Lung (tissue), 12 donors: ENCODE measurements around the gene G6PD. TPM values are rescaled to one million over a fixed set of nuclear protein-coding genes. Genes with fewer than 3 reads are reported as not detected.

Experiments used
- ATAC-seq: fragments of 200-7000 bp; cut with Tn5 transposase; one replicate; pipeline ENCODE4 v1.9.1; 2020; ENCODE audit warnings: moderate number of reproducible peaks; ENCODE audit not compliant: insufficient read depth, low FRiP score
- DNase-seq, 3 donors: peaks; one replicate each; pipeline ENCODE4 v3.0.0-alpha.2; 2013 to 2017
- H3K27ac ChIP-seq, 2 donors: one replicate each; pipeline ENCODE4 v1.5.1; 2013; ENCODE audit warnings: mild to moderate bottlenecking in 2 of 2, moderate library complexity in 2 of 2, control low read depth in 1 of 2, inconsistent platforms in 1 of 2, low read depth in 1 of 2, low read length in 1 of 2
- H3K27me3 ChIP-seq, 3 donors: one replicate each; pipeline ENCODE4 v1.5.1; 2013; ENCODE audit warnings: low read length in 2 of 3; ENCODE audit not compliant: control insufficient read depth in 3 of 3, insufficient read depth in 3 of 3
- H3K36me3 ChIP-seq, 4 donors: one replicate each; pipeline ENCODE4 v1.5.1; 2013; ENCODE audit warnings: low read length in 4 of 4, mild to moderate bottlenecking in 1 of 4, moderate library complexity in 1 of 4; ENCODE audit not compliant: control insufficient read depth in 4 of 4, insufficient read depth in 4 of 4
- H3K4me1 ChIP-seq, 5 donors: one replicate each; pipeline ENCODE4 v1.5.1; 2013; ENCODE audit warnings: low read length in 5 of 5, mild to moderate bottlenecking in 2 of 5, moderate library complexity in 1 of 5; ENCODE audit not compliant: control insufficient read depth in 5 of 5, insufficient read depth in 5 of 5
- H3K4me3 ChIP-seq: one replicate; pipeline ENCODE4 v1.5.1; 2013; ENCODE audit warnings: mild to moderate bottlenecking, control low read depth, moderate library complexity
- H3K9ac ChIP-seq, 2 donors: one replicate each; pipeline ENCODE4 v1.5.1; 2013; ENCODE audit warnings: low read length in 2 of 2, control low read depth in 1 of 2; ENCODE audit not compliant: insufficient read depth in 1 of 2
- H3K9me3 ChIP-seq, 4 donors: one replicate each; pipeline ENCODE4 v1.5.1; 2013; ENCODE audit warnings: low read length in 3 of 4, mild to moderate bottlenecking in 1 of 4, moderate library complexity in 1 of 4; ENCODE audit not compliant: control insufficient read depth in 4 of 4, insufficient read depth in 3 of 4
- WGBS, 2 donors: extraction: QIAGEN DNeasy Blood & Tissue Kit; methylation state at CpG; one replicate each; pipeline ENCODE4 v1.1.7; 2013; 5-methylcytosine and 5-hydroxymethylcytosine counted together
- polyA plus RNA-seq, 2 donors: library from polyadenylated mRNA; stranded (reverse); fragments of 200-250 nt; gene quantifications; one replicate each; pipeline ENCODE4 v1.2.1, GENCODE V29; 2013
- total RNA-seq, 2 donors: library from RNA; depleted of rRNA in 1 of 2; stranded (reverse); fragments of >200 nt in 1 of 2; gene quantifications; one replicate each; pipeline ENCODE4 v1.2.1, GENCODE V29; 2014 to 2021
- TF ChIP-seq, protein P1 (sequence below): IDR thresholded peaks from 2 replicates; pipeline ENCODE4 v1.5.1; 2012; ENCODE audit warnings: mild to moderate bottlenecking; ENCODE audit errors: control extremely low read depth, extremely low read depth
- donor health status: control.
- donor health status: control.
- donor health status: Bipolar disorder and iron deficiency.
- donor health status: healthy.
- donor health status: DM: yes; HTN: yes; CAD: no.

Gene G6PD
- total and polyA plus RNA-seq, 4 donors, result 24.3 to 106 (median 65.5) TPM

DNA sequence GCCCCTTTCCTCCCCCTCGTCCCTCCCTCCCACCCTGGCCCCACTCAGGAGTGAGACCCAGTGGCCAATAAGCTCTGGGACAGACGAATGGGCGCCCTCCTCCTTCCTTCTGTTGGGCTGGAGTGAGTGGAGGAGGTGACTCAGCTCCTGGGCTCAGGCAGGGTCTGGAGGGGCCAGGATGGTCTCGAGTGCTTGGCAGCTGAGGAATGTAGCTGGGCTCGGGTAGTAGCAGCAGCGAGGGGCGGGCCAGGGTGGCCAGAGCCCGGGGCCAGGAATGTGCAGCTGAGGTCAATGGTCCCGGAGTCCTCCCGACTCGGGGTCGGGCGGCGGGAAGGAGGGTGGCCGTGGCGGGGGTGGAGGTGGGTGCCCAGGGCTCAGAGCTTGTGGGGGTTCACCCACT, 15.0 kb downstream of the G6PD start:
- Histone ChIP-seq H3K27ac (no peak overlapping the region), H3K9me3 (peaks cover 0 to 3% (median 0%) of the 10 kb centered on the region in 4 donors), H3K36me3 (peaks cover 0 to 19% (median 4%) of the 10 kb centered on the region in 4 donors), H3K9ac (no peak overlapping the region), H3K4me3 (no peak overlapping the region), H3K27me3 (no peaks in the 10 kb centered on the region), H3K4me1 (peaks cover 0 to 12% (median 3%) of the 10 kb centered on the region in 5 donors)
- WGBS, 2 donors, result 75 to 87% methylated on average over 6 to 16 of the region's 16 CpGs
- ATAC-seq, result no peak
- DNase-seq, result peak in 2 of 3 donors; percentile 43 to 48
- TF ChIP-seq, protein P1, sequence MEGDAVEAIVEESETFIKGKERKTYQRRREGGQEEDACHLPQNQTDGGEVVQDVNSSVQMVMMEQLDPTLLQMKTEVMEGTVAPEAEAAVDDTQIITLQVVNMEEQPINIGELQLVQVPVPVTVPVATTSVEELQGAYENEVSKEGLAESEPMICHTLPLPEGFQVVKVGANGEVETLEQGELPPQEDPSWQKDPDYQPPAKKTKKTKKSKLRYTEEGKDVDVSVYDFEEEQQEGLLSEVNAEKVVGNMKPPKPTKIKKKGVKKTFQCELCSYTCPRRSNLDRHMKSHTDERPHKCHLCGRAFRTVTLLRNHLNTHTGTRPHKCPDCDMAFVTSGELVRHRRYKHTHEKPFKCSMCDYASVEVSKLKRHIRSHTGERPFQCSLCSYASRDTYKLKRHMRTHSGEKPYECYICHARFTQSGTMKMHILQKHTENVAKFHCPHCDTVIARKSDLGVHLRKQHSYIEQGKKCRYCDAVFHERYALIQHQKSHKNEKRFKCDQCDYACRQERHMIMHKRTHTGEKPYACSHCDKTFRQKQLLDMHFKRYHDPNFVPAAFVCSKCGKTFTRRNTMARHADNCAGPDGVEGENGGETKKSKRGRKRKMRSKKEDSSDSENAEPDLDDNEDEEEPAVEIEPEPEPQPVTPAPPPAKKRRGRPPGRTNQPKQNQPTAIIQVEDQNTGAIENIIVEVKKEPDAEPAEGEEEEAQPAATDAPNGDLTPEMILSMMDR, result no peak

DNA sequence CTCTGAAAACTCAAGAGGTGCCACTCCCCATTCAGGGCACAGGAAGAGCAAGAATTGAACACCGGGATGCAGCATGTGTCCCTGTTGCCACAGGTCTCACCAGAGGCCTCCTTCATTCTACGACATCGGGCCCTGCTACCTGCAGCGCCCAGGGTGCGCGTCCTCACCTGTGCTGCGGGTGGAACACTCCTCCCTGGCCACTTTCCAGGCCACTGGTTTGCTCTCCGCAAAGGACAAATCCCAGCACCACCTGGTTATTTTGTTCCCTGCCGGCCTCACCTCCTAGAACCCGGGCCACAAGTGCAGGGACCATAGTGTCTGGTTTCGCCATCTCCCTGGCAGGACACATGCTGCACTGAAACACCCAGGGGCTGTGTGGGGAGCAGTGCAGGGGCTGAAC, 16.4 kb downstream of the G6PD start:
- TF ChIP-seq, protein P1, result no peak
- Histone ChIP-seq H3K36me3 (peaks cover 0 to 18% (median 3%) of the 10 kb centered on the region in 4 donors), H3K4me1 (peaks cover 0 to 12% (median 3%) of the 10 kb centered on the region in 5 donors), H3K9me3 (peaks cover 0 to 3% (median 0%) of the 10 kb centered on the region in 4 donors), H3K9ac (no peak overlapping the region), H3K27me3 (no peaks in the 10 kb centered on the region), H3K27ac (no peak overlapping the region), H3K4me3 (no peak overlapping the region)
- WGBS, 2 donors, result 80 to 85% methylated on average over 7 to 11 of the region's 11 CpGs
- ATAC-seq (no peak), DNase-seq (no peak)

DNA sequence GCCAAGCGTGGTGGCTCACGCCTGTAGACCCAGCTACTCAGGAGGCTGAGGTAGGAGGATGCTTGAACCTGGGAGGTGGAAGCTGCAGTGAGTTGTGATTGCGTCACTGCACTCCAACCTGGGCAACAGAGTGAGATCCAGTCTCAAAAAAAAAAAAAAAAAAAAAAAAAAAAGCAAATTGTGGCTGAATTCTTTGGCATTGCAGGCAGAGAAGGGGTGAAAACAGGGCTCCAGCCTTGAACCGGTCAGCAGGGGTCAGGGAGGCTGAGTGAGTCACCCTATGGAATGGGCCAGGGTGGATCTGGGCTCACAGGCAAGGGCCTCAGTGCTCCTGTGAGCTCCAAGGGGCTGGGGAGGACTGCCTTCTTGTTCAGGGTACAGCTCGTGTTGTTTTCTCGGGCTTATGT, 17.4 kb downstream of the G6PD start:
- peaks cover 0 to 8% (median 3%) of the 10 kb centered on the region in 5 donors for H3K4me1 ChIP-seq

More for the DNA sequence above, 17.4 kb downstream of the G6PD start:
- peaks cover 0 to 3% (median 0%) of the 10 kb centered on the region in 4 donors for H3K9me3 ChIP-seq
- DNase-seq (no peak), ATAC-seq (no peak)
- peaks cover 0 to 14% (median 2%) of the 10 kb centered on the region in 4 donors for H3K36me3 ChIP-seq
- H3K27me3 ChIP-seq, result no peaks in the 10 kb centered on the region
- no peak overlapping the region for H3K27ac ChIP-seq
- no peak overlapping the region for H3K4me3 ChIP-seq
- H3K9ac ChIP-seq, result no peak overlapping the region
- TF ChIP-seq, protein P1, result no peak
- WGBS, 2 donors, result 78 to 84% methylated on average over 5 to 6 of the region's 6 CpGs
